Brain microvascular endothelial cell (primary cell): ENCODE data around the gene MSI2.

Experiments
- DNase-seq: peaks from one replicate; pipeline ENCODE4 v3.0.0-alpha.2; 2020
- H3K27ac ChIP-seq: fragments of 250-450 bp; sonication (Bioruptor Pico); 2 replicates; pipeline ENCODE4 v1.5.1; 2020; ENCODE audit warnings: mild to moderate bottlenecking, moderate library complexity
- H3K27me3 ChIP-seq: fragments of 250-450 bp; sonication (Bioruptor Pico); replicated peaks from 2 replicates; pipeline ENCODE4 v1.5.1; 2020; ENCODE audit warnings: mild to moderate bottlenecking
- H3K36me3 ChIP-seq: fragments of 250-450 bp; sonication (Bioruptor Pico); replicated peaks from 2 replicates; pipeline ENCODE4 v1.5.1; 2020; ENCODE audit warnings: mild to moderate bottlenecking
- H3K4me3 ChIP-seq: 2 replicates; pipeline ENCODE4 v1.5.1; 2011; ENCODE audit warnings: low read depth, mild to moderate bottlenecking, control low read depth, low read length, moderate library complexity
- in situ Hi-C: cut with HindIII; loops from 2 replicates; pipeline ENCODE4 v1.10.0; 2017; ENCODE audit warnings: low sequenced_read_pairs, low pct_ligation_motif_present
- TF ChIP-seq, protein P1 (sequence below): IDR thresholded peaks from 2 replicates; pipeline ENCODE4 v1.5.1; 2011; ENCODE audit warnings: low read depth, mild to moderate bottlenecking, moderate library complexity, low read length, control low read depth, inconsistent platforms; ENCODE audit errors: missing control alignments

The MSI2 gene

GRCh38 chr17:57721967-57722703, 465.8 kb downstream of the MSI2 start:
- Histone ChIP-seq H3K4me3 (no peak overlapping the region), H3K36me3 (no peaks in the 10 kb centered on the region), H3K27me3 (no peaks in the 10 kb centered on the region), H3K27ac (no peak overlapping the region)
- in situ Hi-C loops, result no loop called here
- DNase-seq, result no peak
- TF ChIP-seq, protein P1, sequence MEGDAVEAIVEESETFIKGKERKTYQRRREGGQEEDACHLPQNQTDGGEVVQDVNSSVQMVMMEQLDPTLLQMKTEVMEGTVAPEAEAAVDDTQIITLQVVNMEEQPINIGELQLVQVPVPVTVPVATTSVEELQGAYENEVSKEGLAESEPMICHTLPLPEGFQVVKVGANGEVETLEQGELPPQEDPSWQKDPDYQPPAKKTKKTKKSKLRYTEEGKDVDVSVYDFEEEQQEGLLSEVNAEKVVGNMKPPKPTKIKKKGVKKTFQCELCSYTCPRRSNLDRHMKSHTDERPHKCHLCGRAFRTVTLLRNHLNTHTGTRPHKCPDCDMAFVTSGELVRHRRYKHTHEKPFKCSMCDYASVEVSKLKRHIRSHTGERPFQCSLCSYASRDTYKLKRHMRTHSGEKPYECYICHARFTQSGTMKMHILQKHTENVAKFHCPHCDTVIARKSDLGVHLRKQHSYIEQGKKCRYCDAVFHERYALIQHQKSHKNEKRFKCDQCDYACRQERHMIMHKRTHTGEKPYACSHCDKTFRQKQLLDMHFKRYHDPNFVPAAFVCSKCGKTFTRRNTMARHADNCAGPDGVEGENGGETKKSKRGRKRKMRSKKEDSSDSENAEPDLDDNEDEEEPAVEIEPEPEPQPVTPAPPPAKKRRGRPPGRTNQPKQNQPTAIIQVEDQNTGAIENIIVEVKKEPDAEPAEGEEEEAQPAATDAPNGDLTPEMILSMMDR, result no peak

GRCh38 chr17:57722704-57723043, 466.4 kb downstream of the MSI2 start:
- no peak for DNase-seq
- H3K36me3 ChIP-seq, result no peaks in the 10 kb centered on the region
- H3K27me3 ChIP-seq, result no peaks in the 10 kb centered on the region
- no peak overlapping the region for H3K4me3 ChIP-seq
- in situ Hi-C loops, result no loop called here
- TF ChIP-seq, protein P1, result no peak
- no peak overlapping the region for H3K27ac ChIP-seq

DNA sequence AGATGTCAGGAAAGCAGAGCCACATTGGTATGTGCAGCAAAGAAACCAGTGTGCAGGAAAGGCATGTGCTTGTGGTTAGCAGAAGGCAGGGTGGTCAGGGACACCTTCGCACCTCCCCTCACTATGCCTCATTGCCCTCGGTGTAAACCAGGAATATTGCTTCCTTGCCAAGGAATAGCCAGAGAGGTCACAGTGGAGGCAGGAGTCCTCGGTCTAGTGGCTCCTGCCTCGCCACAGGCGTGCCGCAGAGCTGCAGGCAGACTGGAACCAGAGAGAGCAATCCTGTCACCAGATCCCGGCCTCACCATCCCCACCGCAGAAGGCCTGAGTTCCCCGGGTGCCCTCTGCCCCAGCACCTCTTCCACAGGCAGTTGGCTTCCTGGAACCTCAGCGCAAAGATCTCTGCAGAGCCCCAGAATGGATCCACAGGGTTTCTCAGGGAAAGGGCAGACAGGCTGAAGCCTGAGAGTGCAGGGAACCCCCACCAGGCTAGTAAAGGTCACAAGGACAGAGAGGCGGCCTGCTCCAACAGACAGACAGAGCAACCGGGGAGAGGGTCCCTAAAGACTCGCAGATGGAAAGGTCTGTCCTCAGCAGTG, 467.2 kb downstream of the MSI2 start:
- no peak for DNase-seq
- no peaks in the 10 kb centered on the region for H3K36me3 ChIP-seq
- TF ChIP-seq, protein P1, result no peak
- no peak overlapping the region for H3K4me3 ChIP-seq
- H3K27me3 ChIP-seq, result no peaks in the 10 kb centered on the region
- in situ Hi-C loops, result no loop called here
- no peak overlapping the region for H3K27ac ChIP-seq

- in situ Hi-C loops, result no loop called here
- Histone ChIP-seq H3K4me3 (no peak overlapping the region), H3K27me3 (no peaks in the 10 kb centered on the region), H3K36me3 (no peaks in the 10 kb centered on the region), H3K27ac (no peak overlapping the region)
- no peak for DNase-seq
- TF ChIP-seq, protein P1, result no peak
These were observed 467.9 kb downstream of the MSI2 start for GRCh38 chr17:57724026-57724728.

DNA sequence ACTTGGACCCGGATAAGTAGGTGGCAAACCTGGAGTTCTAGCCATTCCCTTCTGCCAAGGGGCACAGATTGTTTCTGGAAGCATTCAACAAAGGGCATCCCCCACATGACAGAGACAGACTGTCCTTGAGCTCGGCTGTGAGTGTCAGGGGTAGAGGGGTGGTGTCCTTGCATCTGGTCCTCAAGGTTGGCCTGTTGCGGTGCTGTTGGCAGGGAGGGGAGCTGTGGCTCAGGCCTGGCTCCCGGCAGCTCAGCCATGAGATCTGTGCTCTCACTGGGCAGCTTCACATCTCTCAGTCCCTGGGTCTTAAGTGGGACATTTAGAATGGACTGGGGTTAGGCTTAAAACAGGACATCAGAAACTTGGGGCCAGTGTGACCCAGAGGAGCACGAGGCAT, 468.4 kb downstream of the MSI2 start:
- TF ChIP-seq, protein P1, result no peak
- in situ Hi-C loops, result no loop called here
- no peak for DNase-seq
- Histone ChIP-seq H3K27me3 (no peaks in the 10 kb centered on the region), H3K36me3 (no peaks in the 10 kb centered on the region), H3K4me3 (no peak overlapping the region), H3K27ac (no peak overlapping the region)
